GM12878 (cell line): Measurements from ENCODE around the gene BRME1. TPM values are rescaled to one million over a fixed set of nuclear protein-coding genes. Genes with fewer than 3 reads are reported as not detected.
A peak's percentile ranks its signal among the peaks of the same experiment; 100 is the strongest.

Experiments used
- ATF3 ChIP-seq: IDR thresholded peaks from 2 replicates; pipeline ENCODE4 v1.6.1; 2011; ENCODE audit warnings: low read depth, mild to moderate bottlenecking, low read length, moderate library complexity, borderline replicate concordance; ENCODE audit errors: extremely low read depth
- BCL11A ChIP-seq: IDR thresholded peaks from 2 replicates; pipeline ENCODE4 v1.6.1; 2011; ENCODE audit warnings: low read depth, low read length
- BCL3 ChIP-seq: IDR thresholded peaks from 2 replicates; pipeline ENCODE4 v1.6.1; 2011; ENCODE audit warnings: borderline replicate concordance, low read depth, mild to moderate bottlenecking, moderate library complexity, low read length; ENCODE audit not compliant: insufficient read depth, poor library complexity, severe bottlenecking
- CREM ChIP-seq: IDR thresholded peaks from 2 replicates; pipeline ENCODE4 v1.6.1; 2014; ENCODE audit warnings: antibody characterized with exemption, low read depth
- E4F1 ChIP-seq: fragments of 450-650 bp; IDR thresholded peaks from 2 replicates; pipeline ENCODE4 v1.6.1; 2018; ENCODE audit warnings: borderline replicate concordance, mild to moderate bottlenecking; ENCODE audit not compliant: partially characterized antibody
- FOXK2 ChIP-seq: fragments of 450-650 bp; IDR thresholded peaks from 2 replicates; pipeline ENCODE4 v1.6.1; 2017; ENCODE audit warnings: mild to moderate bottlenecking, moderate library complexity
- IRF3 ChIP-seq: fragments of 450-650 bp; IDR thresholded peaks from 2 replicates; pipeline ENCODE4 v1.6.1; 2014; ENCODE audit warnings: mild to moderate bottlenecking
- MTA2 ChIP-seq: fragments of 450-650 bp; IDR thresholded peaks from 2 replicates; pipeline ENCODE4 v1.6.1; 2016; ENCODE audit warnings: low read depth, mild to moderate bottlenecking, moderate library complexity
- NFXL1 ChIP-seq: fragments of 450-650 bp; IDR thresholded peaks from 2 replicates; pipeline ENCODE4 v1.6.1; 2017; ENCODE audit warnings: antibody characterized with exemption, mild to moderate bottlenecking, borderline replicate concordance
- NR2F1 ChIP-seq: fragments of 450-650 bp; conservative IDR thresholded peaks from 2 replicates; pipeline ENCODE4 v1.6.1; 2017; ENCODE audit warnings: mild to moderate bottlenecking
- POU2F2 ChIP-seq: IDR thresholded peaks from 3 replicates; pipeline ENCODE4 v1.6.1; 2011; ENCODE audit warnings: low read depth, mild to moderate bottlenecking, low read length, borderline replicate concordance
- RCOR1 ChIP-seq: conservative IDR thresholded peaks from 2 replicates; pipeline ENCODE4 v1.6.1; 2012; ENCODE audit warnings: low read depth, low read length, improper control_type of control experiment
- RELB ChIP-seq: fragments of 450-650 bp; IDR thresholded peaks from 2 replicates; pipeline ENCODE4 v1.6.1; 2017; ENCODE audit warnings: low read depth, mild to moderate bottlenecking, moderate library complexity
- SIX5 ChIP-seq: IDR thresholded peaks from 2 replicates; pipeline ENCODE4 v1.6.1; 2011; ENCODE audit warnings: mild to moderate bottlenecking, low read depth, low read length, moderate library complexity; ENCODE audit not compliant: severe bottlenecking
- SMARCA5 ChIP-seq: fragments of 450-650 bp; IDR thresholded peaks from 2 replicates; pipeline ENCODE4 v1.6.1; 2017; ENCODE audit warnings: mild to moderate bottlenecking
- SMC3 ChIP-seq: IDR thresholded peaks from 2 replicates; pipeline ENCODE4 v1.6.1; 2011; ENCODE audit warnings: low read length, improper control_type of control experiment, borderline replicate concordance
- STAT3 ChIP-seq: IDR thresholded peaks from 2 replicates; pipeline ENCODE4 v1.6.1; 2011; ENCODE audit warnings: low read depth, low read length, improper control_type of control experiment
- TCF12 ChIP-seq: IDR thresholded peaks from 2 replicates; pipeline ENCODE4 v1.6.1; 2011; ENCODE audit warnings: low read depth, mild to moderate bottlenecking, low read length
- ZBTB11 ChIP-seq: fragments of 450-650 bp; formaldehyde crosslinking; IDR thresholded peaks from 2 replicates; pipeline ENCODE4 v1.5.0; 2022; ENCODE audit warnings: mild to moderate bottlenecking, missing genetic modification characterization
- ZZZ3 ChIP-seq: IDR thresholded peaks from 2 replicates; pipeline ENCODE4 v1.6.1; 2011; ENCODE audit warnings: low read depth; ENCODE audit not compliant: control insufficient read depth, insufficient read length
- polyA plus RNA-seq, 11 experiments: library from polyadenylated mRNA; depleted of rRNA in 4 of 11; unstranded in 6 of 11; stranded (reverse) in 5 of 11; fragments of >200 nt; fragmentation: Nextera tagmentation in 4 of 11; fragmentation: Illumina TruSeq in 1 of 11; extraction: Ambion mirVana in 4 of 11; extraction: Trizol in 1 of 11; gene quantifications; 1 replicate in 1 of 11; 2 replicates in 10 of 11; pipeline versions ENCODE4 v1.2.1 to v1.2.3, GENCODE V29; 2011 to 2016; ENCODE audit warnings: inconsistent platforms in 2 of 11, missing spikeins in 2 of 11, low read depth in 1 of 11
- total RNA-seq, 4 experiments: library from RNA; depleted of rRNA in 3 of 4; stranded (reverse); fragments of >200 nt in 3 of 4; fragmentation: Illumina TruSeq in 1 of 4; extraction: Trizol in 1 of 4; gene quantifications; 2 replicates each; pipeline versions ENCODE4 v1.2.1 to v1.2.3, GENCODE V29; 2013 to 2021

BRME1 gene
- total and polyA plus RNA-seq, 10 of the 15 experiments (the other 5 are each of a cell fraction or from before 2014, with no cell fraction given), result 0.07 to 2.2 (median 1.1) TPM; not detected in 1

- TF ChIP-seq E4F1 (no peak), BCL11A (no peak), STAT3 (no peak), NFXL1 (no peak), MTA2 (peak; percentile 34; the same call in 1 of the 2 replicates), ZBTB11 (no peak), SIX5 (no peak), IRF3 (no peak), POU2F2 (no peak), SMC3 (no peak), BCL3 (no peak), ZZZ3 (no peak), RCOR1 (no peak), SMARCA5 (no peak), CREM (no peak), RELB (no peak), TCF12 (no peak), NR2F1 (no peak), ATF3 (no peak), FOXK2 (no peak)
Observed at GRCh38 chr19:13881692-13882418, 24.1 kb downstream of the BRME1 start (continued).
